Right atrium auricular region (tissue), 2 donors: ENCODE measurements around the gene FAM110D. TPM values are rescaled to one million over a fixed set of nuclear protein-coding genes. Genes with fewer than 3 reads are reported as not detected.

ENCODE experiments used
- DNase-seq: peaks from one replicate; pipeline ENCODE4 v3.0.0-alpha.2; 2019; ENCODE audit warnings: low spot score
- H3K27ac ChIP-seq, 2 donors: fragments of 200-600 bp; sonication (generic); 1 replicate in 1 of 2; 2 replicates in 1 of 2; pipeline ENCODE4 v1.5.1; 2016 to 2019
- H3K27me3 ChIP-seq, 2 donors: fragments of 200-600 bp; sonication (generic); one replicate each; pipeline versions ENCODE4 v1.5.1 to v1.6.0; 2017 to 2019
- H3K36me3 ChIP-seq: fragments of 200-600 bp; sonication (generic); one replicate; pipeline ENCODE4 v1.5.1; 2016
- H3K4me1 ChIP-seq, 2 donors: fragments of 200-600 bp; sonication (generic); one replicate each; pipeline versions ENCODE4 v1.5.1 to v1.6.0; 2017 to 2019
- H3K4me3 ChIP-seq, 2 donors: fragments of 200-600 bp; sonication (generic); 1 replicate in 1 of 2; 2 replicates in 1 of 2; pipeline ENCODE4 v1.5.1; 2017 to 2019; ENCODE audit warnings: mild to moderate bottlenecking in 1 of 2, moderate library complexity in 1 of 2
- H3K9me3 ChIP-seq, 2 donors: fragments of 200-600 bp; sonication (generic); one replicate each; pipeline ENCODE4 v1.5.1; 2019
- total RNA-seq, 2 donors: library from RNA; depleted of rRNA; stranded (reverse); fragments of >200 nt; gene quantifications; one replicate each; pipeline ENCODE4 v1.1.0, GENCODE V29; 2016
- TF ChIP-seq, protein P1 (sequence below), 2 donors: fragments of 200-600 bp; sonication (generic); IDR thresholded peaks; one replicate each; pipeline ENCODE4 v1.5.1; 2019; ENCODE audit warnings: antibody characterized with exemption in 2 of 2

Gene FAM110D
- total RNA-seq, 2 donors from 2014 or later: 3.8 to 4.3 TPM

DNA sequence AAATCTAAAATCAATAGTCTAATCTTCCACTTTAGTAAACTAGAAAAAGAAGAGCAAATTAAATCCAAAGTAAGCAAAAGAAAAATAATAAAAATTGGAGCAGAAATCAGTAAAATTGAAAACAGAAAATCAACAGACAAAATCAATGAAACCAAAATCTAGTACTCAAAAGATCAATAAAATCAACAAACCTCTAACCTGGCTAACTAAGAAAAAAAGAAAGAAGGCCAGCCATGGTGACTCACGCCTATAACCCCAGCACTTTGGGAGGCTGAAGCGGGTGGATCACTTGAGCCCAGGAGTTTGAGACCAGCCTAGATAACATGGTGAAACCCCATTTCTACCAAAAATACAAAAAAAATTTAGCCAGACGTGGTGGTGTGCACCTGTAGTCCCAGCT lies 24.4 kb upstream of the FAM110D start:
- H3K27me3 ChIP-seq: no peaks in the 10 kb centered on the region
- no peaks in the 10 kb centered on the region for H3K36me3 ChIP-seq
- no peak overlapping the region for H3K27ac ChIP-seq
- no peak overlapping the region for H3K4me3 ChIP-seq
- no peaks in the 10 kb centered on the region for H3K9me3 ChIP-seq
- TF ChIP-seq, protein P1, sequence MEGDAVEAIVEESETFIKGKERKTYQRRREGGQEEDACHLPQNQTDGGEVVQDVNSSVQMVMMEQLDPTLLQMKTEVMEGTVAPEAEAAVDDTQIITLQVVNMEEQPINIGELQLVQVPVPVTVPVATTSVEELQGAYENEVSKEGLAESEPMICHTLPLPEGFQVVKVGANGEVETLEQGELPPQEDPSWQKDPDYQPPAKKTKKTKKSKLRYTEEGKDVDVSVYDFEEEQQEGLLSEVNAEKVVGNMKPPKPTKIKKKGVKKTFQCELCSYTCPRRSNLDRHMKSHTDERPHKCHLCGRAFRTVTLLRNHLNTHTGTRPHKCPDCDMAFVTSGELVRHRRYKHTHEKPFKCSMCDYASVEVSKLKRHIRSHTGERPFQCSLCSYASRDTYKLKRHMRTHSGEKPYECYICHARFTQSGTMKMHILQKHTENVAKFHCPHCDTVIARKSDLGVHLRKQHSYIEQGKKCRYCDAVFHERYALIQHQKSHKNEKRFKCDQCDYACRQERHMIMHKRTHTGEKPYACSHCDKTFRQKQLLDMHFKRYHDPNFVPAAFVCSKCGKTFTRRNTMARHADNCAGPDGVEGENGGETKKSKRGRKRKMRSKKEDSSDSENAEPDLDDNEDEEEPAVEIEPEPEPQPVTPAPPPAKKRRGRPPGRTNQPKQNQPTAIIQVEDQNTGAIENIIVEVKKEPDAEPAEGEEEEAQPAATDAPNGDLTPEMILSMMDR (IDR thresholded peaks at IDR 0.05): no peak
- H3K4me1 ChIP-seq: no peaks in the 10 kb centered on the region
- DNase-seq: no peak

GRCh38 chr1:26138974-26139558 lies 19.8 kb upstream of the FAM110D start:
- Histone ChIP-seq H3K27ac (no peak overlapping the region), H3K36me3 (no peaks in the 10 kb centered on the region), H3K27me3 (no peaks in the 10 kb centered on the region), H3K4me3 (no peak overlapping the region), H3K9me3 (no peaks in the 10 kb centered on the region), H3K4me1 (no peaks in the 10 kb centered on the region)
- TF ChIP-seq, protein P1 (IDR thresholded peaks at IDR 0.05): no peak
- no peak for DNase-seq

DNA sequence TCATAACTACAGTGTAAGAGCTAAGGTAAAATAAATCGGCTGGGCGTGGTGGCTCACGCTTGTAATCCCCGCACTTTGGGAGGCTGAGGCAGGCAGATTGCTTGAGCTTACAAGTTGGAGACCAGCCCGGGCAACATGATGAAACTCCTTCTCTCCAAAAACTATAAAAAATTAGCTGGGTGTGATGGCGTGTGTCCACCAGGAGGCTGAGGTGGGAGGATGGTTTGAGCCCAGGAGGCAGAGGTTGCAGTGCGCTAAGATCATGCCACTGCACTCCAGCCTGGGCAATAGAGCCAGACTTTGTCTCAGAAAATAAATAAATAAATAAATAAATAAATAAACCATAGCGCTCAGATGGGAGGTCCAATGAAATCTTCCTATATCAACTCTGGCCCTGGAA lies 16.7 kb upstream of the FAM110D start:
- TF ChIP-seq, protein P1 (IDR thresholded peaks at IDR 0.05): no peak
- peaks cover 0 to 7% of the 10 kb centered on the region in 2 donors for H3K4me1 ChIP-seq
- no peaks in the 10 kb centered on the region for H3K36me3 ChIP-seq
- peak; percentile 51 for DNase-seq
- H3K27me3 ChIP-seq: no peaks in the 10 kb centered on the region
- no peak overlapping the region for H3K27ac ChIP-seq
- H3K4me3 ChIP-seq: no peak overlapping the region
- no peaks in the 10 kb centered on the region for H3K9me3 ChIP-seq

DNA sequence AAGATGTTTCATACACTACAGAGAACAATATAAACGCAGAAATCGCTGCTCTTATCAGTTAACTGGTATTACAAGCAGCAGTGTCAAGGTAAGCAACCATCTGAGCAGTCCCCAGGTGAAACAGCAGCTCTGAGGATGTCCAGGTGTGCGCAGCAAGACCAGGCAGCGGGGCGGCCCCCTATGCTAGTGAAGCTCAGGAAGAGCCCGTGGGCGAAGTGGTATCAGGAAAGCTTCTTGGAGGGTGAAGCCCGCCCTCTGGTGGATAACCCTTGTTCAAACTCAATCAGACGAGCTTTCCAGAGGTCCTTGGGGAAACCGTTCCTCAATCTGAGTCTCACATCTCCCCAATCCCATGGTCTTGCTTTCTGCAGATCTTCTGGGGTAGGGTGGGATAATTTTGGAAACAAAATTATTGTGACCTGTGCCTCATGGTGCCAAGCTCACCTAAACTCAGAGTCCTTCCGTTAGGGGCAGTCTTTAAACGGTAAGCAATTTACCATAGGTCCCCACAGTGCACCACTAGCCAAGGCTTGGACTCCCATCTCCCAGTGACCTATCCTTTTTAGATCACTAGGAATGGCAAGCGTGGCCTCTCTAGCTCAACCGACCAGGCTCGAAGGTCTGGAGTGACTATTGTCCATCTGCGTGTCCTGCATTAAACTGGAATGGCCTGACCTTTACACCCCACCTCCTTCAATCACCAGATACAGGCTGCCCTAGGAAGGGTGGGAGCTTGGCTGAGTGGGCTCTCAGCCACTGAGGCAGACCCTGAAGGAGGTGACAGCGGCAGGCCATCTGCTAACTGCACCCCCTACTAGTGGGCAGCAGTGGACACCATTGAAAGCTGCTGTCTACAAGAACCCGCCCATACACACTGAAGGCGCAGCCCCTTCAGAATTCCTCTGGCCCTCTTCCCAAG lies 13.6 kb upstream of the FAM110D start:
- TF ChIP-seq, protein P1 (IDR thresholded peaks at IDR 0.05): peak; percentile 50 to 85
- DNase-seq: peak; percentile 90
- H3K9me3 ChIP-seq: no peaks in the 10 kb centered on the region
- H3K27me3 ChIP-seq: no peaks in the 10 kb centered on the region
- H3K4me3 ChIP-seq: no peak overlapping the region
- H3K4me1 ChIP-seq: peaks cover 0 to 7% of the 10 kb centered on the region in 2 donors
- no peak overlapping the region for H3K27ac ChIP-seq
- no peaks in the 10 kb centered on the region for H3K36me3 ChIP-seq

DNA sequence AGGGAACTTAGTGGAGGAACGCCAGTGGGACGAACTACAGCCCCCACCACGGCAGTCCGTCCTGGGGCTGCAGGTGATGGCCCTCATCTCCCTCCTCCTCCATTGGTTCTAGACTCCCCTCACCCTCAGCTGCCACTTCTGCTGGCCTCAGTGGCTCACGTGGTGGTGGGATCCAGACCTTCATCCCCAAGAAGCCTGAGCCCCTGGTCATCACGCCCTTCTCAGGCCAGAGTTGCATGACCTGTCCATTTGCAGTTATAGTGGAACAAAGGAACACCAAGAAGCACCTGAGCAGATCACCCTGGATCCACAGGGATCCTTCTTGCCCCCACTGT lies 13.0 kb upstream of the FAM110D start:
- H3K27me3 ChIP-seq: no peaks in the 10 kb centered on the region
- no peaks in the 10 kb centered on the region for H3K36me3 ChIP-seq
- H3K4me1 ChIP-seq: peaks cover 0 to 7% of the 10 kb centered on the region in 2 donors
- no peak overlapping the region for H3K4me3 ChIP-seq
- no peaks in the 10 kb centered on the region for H3K9me3 ChIP-seq
- H3K27ac ChIP-seq: no peak overlapping the region
- no peak for DNase-seq
- TF ChIP-seq, protein P1 (IDR thresholded peaks at IDR 0.05): no peak
